CD4-positive, alpha-beta T cell treated with Interferon gamma for 1 hour (primary cell): ENCODE measurements around the gene COASY.
"Not testable (repeated sequence)": the region's sequence is repeated elsewhere in the genome, so short reads cannot be mapped to it uniquely, and the experiment has no call there.

ENCODE experiments used
- DNase-seq: peaks from one replicate; pipeline ENCODE4 v3.0.0-alpha.2; 2020

Gene COASY

DNA sequence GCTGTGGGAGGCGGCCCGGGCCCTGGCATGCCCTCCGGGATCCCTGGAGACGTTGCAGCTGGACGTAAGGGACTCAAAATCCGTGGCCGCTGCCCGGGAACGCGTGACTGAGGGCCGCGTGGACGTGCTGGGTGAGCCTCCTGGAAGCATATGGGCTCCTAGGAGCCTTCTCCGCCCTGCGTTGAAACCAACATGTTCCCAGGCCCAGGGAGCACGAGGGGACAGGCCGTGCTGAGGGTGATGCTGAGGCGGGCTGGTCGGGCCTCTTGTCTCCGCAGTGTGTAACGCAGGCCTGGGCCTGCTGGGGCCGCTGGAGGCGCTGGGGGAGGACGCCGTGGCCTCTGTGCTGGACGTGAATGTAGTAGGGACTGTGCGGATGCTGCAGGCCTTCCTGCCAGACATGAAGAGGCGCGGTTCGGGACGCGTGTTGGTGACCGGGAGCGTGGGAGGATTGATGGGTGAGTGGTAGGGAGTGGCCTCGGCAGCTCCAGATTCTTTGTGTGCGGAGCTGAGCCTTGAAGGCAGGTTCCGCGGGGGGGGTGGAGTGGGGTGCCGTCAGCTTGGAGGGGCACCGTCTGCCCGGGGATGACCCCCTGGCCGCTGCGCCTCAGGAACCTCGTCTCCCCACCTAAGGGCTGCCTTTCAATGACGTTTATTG is 8.7 kb upstream of the COASY start:
- DNase-seq = no peak

DNA sequence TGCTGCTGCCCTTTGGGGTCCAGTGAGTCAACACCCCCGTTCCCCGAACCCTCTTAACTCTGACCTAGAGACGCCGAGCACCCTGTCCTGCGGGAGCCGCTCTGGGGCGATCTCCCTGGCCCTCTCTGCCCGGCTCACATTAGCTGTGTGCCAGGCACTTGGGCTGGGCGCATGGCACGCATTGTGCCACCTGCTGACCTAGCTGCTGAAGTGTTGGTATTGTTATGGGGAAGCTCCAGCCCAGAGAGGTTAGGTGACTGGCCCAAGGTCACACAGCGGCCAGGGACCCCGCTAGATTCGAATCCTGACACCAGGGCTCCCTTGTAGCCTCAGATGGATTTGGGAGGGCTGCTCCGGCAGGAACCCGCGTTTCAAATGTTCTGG is 8.1 kb upstream of the COASY start:
- no peak for DNase-seq

DNA sequence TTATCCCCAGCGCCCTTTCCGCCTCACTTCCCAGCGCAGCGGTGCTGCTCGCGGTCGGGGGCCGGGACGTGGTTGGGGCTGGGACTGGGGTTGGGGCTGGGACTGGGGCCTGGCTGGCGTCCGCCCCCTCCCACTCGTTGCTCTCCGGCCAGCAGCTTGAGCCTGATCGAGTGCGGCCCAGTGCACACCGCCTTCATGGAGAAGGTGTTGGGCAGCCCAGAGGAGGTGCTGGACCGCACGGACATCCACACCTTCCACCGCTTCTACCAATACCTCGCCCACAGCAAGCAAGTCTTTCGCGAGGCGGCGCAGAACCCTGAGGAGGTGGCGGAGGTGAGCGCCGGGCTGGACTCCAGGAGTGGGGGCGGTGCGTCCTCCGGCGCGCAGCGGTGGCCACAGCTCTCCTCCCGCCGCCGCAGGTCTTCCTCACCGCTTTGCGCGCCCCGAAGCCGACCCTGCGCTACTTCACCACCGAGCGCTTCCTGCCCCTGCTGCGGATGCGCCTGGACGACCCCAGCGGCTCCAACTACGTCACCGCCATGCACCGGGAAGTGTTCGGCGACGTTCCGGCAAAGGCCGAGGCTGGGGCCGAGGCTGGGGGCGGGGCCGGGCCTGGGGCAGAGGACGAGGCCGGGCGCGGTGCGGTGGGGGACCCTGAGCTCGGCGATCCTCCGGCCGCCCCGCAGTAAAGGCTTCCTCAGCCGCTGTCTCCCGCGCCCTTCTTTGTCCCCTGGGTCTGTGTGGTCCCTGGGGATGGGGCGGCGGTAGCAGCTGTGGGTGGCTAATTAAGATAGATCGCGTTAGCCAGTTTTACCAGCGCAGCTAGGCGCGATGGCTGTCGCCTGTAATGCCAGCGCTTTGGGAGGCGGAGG is 7.5 kb upstream of the COASY start:
- peak; percentile 84 for DNase-seq

DNA sequence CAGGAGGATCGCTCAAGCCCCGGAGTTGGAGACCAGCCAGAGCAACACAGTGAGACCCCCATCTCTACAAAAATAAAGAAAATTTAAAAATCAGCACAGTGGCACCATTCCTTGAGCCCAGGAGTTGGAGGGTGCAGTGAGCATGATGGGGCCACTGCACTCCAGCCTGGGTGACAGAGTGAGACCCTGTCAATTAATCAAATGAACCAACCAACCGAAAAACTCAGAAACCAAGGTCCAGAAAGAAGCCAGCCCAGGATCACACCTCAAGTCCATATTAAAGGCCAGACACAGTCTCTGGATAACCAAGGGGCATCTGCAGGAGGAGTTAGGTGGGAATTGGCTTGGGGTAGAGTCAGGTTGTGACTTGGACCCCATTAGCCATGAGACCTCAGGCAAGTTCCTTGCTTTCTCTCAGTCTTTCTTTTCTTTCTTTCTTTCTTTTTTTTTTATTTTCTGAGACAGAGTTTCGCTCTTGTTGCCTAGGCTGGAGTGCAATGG is 6.8 kb upstream of the COASY start:
- no peak for DNase-seq

DNA sequence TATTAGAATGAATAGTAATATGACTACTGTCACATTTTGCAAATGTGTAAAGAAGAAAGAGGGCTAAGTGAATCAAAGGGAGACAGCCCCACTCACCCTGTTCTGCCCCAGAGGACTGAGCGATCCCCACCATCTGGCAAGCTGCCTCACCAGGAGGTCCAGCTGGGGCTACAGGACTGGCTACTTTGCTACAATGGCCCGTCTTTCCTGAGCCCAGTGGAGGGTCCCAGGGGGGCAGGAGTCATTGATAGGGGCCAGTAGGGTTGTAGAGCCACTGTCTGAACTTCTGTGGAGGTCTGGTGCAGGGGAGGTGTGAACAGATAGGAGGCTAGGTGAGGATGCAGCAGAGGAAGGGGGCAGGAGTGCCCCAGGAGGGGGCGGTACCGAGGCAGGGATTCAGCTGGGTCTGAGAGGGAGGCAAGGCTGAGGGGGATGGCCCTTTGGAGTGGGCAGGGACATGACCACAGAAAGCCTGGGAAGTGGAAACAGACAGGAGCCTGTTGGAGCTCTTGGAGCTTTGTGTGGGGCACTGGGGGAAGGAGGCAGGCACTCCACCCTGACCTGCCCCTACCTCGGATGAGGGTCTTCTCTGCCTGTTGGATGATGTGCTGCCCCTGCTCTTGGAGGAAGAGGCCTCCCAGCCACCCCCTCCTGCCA is 5.9 kb upstream of the COASY start:
- DNase-seq = not testable (repeated sequence)

DNA sequence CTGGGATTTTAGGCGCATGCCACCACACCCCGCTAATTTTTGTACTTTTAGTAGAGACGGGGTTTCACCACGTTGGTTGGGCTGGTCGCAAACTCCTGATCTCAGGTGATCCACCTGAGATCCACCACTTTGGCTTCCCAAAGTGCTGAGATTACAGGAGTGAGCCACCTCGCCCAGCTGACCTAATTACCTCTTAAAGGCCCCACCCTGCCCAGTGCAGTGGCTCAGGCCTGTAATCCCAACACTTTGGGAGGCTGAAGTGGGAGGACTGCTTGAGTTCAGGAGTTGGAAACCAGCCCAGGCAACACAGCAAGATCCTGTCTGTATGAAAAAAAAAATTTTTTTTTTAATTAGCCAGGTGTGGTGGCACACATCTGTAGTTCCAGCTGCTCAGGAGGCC is 2.9 kb upstream of the COASY start:
- no peak for DNase-seq

DNA sequence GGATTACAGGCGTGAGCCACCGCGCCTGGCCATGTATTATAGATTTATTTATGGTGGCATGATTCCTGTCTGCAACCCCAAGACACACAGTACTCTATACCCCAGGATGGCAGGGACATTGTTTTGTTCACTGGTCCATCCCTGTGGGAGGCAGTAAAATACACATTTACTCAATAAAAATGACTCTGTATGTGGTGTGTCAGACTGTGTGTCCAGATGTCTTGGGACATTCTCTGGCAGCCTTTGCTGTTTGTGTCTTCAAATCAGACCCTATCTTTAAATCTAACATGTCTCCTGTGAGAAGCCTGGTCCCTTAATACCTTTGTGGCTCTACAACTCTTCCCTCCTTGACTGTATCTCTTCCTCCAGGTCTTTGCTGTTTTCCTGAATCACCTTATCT is 1.7 kb upstream of the COASY start:
- DNase-seq = no peak

DNA sequence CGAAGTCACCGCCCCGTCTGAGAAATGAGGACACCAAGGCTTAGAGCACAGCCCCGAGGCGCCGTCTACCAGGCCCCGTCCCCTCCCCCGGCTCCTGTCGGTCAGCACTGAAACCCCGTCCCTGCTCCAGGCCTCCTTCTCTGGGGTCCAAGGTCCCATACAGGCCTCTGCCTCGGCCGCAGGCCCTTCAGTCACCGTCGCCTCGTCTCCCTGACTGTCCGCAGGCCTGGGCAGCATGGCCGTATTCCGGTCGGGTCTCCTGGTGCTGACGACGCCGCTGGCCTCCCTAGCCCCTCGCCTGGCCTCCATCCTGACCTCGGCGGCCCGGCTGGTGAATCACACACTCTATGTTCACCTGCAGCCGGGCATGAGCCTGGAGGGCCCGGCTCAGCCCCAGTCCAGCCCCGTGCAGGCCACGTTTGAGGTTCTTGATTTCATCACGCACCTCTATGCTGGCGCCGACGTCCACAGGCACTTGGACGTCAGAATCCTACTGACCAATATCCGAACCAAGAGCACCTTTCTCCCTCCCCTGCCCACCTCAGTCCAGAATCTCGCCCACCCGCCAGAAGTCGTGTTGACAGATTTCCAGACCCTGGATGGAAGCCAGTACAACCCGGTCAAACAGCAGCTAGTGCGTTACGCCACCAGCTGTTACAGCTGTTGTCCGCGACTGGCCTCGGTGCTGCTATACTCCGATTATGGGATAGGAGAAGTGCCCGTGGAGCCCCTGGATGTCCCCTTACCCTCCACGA is 617 bp downstream of the COASY start:
- DNase-seq = peak; percentile 27

DNA sequence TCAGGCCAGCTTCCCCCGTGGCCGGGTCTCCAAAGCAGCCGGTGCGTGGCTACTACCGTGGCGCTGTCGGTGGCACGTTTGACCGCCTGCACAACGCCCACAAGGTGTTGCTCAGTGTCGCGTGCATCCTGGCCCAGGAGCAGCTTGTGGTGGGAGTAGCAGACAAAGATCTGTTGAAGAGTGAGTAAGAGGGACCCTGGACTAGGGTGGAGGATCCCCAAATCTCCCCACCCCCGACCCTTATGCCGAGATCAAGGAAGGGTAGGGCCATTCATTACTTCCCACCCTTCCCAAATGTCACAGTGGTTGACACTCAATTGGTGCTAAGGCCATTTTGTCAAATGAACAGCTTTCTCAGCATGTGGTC is 1.2 kb downstream of the COASY start:
- no peak for DNase-seq

DNA sequence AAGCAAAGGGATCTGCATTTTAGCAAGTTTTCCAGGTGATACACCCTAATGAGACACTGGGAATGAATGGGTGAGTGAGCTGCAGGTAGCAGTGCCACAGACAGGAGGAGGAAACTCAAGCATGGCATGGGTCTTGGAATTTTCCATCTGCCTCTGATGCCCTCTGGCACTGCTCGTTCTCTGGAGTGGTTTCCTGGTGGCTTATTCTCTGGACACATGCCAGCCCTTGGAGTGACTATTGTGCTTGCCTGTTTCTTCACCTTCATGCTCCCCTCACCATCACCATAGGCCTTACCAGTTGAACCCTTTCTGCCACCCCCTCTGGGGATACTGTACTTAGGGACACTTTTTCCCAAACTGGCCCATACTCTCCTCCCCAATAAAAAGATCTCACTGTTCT is 1.6 kb downstream of the COASY start:
- DNase-seq = no peak

DNA sequence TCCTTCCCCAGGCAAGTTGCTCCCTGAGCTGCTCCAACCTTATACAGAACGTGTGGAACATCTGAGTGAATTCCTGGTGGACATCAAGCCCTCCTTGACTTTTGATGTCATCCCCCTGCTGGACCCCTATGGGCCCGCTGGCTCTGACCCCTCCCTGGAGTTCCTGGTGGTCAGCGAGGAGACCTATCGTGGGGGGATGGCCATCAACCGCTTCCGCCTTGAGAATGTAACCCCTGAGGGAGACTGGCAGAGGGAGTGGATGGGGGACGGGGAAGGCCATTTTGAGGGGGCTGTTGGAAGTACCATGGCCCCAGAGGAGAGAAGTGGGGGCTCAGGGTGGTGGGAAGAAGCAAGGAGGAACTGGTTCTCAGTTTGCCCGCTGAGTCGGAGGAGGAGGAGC is 2.0 kb downstream of the COASY start:
- no peak for DNase-seq

DNA sequence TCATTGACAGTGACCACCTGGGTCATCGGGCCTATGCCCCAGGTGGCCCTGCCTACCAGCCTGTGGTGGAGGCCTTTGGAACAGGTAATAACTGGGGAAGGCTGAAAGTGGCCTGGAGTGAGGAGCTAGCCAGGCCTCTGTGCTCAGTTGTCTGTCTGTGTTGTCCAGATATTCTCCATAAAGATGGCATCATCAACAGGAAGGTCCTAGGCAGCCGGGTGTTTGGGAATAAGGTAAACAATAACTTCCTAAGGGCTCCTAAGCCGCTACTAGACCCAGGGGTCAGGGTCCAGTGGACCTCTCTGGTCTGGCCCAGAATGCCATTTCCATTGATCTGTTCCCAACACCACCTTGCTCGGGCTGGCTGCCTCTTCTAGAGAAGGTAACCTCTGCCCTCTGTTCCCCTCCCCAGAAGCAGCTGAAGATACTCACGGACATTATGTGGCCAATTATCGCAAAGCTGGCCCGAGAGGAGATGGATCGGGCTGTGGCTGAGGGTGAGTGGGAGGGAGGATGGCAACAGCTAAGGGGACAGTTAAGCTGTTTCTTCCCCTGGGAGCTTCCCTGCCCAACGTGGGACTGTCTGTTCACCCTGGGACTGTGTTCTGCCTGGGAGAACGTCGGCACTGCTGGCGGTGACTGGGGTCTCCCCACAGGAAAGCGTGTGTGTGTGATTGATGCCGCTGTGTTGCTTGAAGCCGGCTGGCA is 3.0 kb downstream of the COASY start:
- DNase-seq = no peak

DNA sequence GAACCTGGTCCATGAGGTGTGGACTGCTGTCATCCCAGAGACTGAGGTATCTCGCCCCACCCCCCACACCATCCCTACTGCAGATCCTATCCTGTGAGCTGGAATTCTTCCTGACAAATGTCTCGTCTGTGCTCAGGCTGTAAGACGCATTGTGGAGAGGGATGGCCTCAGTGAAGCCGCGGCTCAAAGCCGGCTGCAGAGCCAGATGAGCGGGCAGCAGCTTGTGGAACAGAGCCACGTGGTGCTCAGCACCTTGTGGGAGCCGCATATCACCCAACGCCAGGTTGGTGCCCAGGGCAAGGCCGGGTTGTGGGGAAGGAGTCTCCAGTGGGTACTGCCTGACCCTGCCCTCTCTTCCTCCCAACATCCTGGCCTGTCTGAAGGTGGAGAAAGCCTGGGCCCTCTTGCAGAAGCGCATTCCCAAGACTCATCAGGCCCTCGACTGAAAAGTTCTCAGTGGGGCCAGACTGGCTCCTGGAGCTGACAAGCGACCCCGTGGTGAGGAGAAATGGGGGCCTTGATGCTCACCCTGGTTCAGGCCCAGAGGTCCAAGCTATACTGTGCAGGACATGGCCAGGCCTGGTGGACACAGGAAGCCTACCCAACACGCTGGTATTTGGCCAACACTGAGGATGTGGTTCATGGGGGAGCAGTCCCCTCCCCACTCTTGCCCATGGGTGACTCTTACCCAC is 3.7 kb downstream of the COASY start:
- DNase-seq = no peak

DNA sequence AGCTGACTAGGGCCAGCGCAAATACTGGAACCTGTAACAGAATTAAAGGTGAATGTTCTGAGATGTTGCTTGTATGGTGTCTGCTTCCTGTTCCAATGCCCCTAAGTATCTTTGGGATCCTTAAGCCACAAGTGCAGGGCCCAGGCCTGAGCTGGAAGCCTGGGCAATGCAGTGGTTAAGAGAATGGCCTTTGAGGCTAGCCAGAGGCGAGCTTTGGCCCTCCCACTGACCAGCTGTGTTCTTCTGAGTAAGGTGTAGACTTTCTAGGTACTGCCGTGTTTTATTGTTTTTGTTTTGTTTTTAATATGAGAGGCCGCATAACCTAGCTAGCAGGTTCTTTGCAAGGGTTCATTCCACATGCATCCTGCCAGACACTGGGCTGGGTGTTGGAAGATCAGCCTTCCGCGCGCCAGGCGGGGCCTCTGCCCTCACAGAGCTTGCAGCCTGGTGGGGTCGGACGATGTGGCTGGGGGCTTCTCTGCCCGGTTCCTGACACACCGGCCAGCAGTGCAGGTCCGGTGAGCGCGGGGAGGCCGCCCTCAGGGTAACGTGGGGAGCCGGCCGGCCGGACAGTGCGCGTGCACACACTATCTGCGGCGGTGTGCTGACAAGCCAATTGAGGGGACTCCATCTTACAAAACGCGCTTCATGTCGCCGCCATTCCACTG is 4.4 kb downstream of the COASY start:
- no peak for DNase-seq

DNA sequence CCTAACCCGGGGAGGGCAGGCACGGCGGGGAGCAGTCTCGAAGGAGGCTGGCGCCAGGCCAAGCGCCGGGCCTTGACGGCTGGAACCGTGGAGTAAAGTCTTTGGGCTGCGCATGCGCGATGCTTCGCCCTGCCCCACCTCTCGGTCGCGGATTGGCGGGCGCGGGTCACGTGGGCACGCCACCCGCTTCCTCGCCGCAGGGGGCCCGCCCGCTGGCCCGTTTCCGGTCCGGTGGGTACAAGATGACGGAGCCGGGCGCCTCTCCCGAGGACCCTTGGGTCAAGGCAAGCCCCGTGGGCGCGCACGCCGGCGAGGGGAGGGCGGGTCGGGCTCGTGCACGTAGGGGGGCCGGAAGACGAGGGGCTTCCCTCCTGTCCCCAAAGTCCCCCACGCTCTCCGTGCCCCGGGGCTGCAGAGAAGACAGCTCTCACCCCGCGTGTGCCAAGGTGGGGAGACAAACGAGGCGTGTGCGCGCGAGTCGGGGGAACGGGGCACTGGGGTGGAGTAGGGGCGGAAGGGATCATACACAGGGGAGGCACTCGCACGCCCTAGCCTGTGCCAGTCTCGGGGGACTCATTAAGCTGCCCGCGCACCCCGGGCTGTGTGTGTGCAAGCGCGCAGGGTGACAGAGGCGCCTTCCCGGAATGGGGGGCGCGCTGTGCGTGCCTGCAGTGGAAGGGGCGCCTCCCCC is 5.1 kb downstream of the COASY start, which contains the start of gene MLX:
MLX (plus strand) TSS at position 218 of the 691 bp plus-strand sequence; CDS start at position 243, 25 bp downstream.
- DNase-seq = peak; percentile 90

DNA sequence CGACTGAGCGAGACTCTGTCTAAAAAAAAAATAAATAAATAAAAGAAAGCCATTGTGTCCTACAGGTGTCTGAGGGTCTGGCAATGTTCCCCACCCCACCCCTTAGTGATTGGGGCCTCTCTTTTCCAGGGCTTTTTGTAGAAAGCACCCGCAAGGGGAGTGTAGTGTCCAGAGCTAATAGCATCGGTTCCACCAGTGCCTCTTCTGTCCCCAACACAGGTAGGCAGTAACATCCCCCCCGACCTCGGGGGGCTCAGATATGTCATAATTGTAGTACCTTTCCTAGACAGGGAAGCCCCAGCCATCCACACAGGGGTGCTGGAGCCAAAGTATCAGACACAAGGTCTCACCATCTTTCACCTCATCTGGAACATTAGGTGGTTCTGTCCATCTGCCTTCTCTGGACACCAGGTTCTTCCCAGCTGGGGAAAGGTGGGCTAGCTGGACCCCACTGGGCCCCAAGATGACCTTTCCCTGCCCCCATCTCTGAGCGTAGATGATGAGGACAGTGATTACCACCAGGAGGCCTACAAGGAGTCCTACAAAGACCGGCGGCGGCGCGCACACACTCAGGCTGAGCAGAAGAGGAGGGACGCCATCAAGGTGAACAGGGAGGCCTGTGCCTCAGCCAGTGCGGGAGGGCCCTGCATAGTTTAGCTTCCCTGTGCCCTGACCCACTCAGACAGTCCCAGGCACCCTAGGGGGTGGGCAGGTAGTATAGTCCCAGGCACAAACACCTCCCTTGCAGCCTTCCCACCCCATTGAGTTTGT is 6.6 kb downstream of the COASY start:
- no peak for DNase-seq

DNA sequence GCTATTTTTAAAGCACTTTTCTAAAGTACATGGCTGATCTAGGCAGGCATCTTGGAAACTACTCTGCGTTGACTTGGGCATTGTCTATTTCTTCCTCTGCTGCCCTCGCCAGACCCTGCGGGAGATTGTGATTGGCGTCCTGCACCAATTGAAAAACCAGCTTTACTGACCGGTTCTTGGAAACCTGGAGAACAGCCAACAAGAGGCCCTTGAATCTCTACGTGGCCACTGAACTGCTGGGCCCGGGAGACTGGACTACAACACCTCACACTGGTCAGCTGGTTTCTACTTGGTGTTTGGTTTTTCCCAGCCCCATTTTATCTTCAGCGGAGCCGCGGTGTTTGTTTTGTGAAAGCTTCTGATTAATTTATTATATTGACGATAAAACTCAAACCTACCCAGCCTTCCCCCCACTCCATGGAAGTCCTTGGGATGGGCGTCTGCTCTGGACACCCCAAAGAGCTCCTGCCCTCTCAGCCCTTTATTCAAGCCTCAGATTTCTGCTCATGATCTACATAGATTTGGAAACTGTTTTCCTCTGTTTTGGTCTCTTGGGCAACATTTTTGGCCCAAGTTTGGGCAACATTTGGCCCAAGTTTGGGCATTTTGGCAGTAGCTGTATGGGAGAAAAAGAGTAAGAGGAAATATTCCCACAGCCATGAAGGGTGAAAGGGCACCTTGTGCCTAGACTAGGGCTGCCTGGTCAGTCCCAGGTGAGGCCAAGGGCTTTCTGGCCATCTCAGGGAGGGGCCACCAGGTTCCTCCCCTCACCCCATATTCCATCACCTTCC is 9.7 kb downstream of the COASY start:
- DNase-seq = no peak

DNA sequence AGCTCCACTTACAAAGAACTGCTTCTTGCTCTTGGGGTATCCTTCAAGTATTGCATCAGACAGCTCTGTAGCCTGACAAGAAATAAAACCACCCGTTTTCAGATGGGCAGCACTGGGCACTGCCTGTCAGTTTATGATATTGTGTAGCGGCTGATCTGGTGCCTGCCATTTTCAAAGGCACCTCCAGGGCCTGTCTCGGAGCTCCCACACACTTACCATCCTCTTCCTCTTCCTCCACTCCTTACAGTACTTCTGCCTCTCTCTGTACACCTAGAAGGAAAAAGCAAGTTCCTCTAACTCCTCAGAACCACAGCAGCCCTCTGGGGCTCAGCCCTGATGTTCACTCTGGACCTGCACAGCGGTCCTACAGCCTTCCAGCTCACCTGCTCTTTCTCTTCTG is 11.1 kb downstream of the COASY start:
- no peak for DNase-seq

DNA sequence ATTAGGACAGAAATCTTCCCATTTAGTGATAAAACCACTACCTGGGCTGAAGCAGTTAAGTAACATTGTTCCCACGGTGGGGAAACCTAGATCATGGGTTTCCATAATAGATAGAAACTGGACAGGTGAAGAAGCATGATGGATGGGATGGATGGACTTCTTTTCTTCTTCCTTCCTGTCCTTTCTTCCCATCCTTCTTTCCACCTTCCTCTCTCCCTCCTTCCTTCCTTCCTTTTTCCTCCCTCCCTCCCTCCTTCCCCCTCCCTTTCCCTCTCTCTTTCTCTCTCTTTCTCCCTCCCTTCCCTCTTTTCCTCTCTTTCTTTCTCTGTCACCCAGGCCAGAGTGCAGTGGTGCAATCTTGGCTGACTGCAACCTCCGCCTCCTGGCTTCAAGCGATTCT is 12.5 kb downstream of the COASY start:
- DNase-seq = no peak
